Measurements from ENCODE around the gene HSD17B3.

The HSD17B3 gene

GRCh38 chr9:96202971-96203780, 98.8 kb downstream of the HSD17B3 start:
- Histone ChIP-seq H3K4me3 (ENCODE audit: low read depth, low read length, poor library complexity, severe bottlenecking) (no peak overlapping the region), H3F3A (ENCODE audit: insufficient read depth, low read length) (no peaks in the 10 kb centered on the region), H3K9me3 (ENCODE audit: low read length) (no peaks in the 10 kb centered on the region), H3K79me2 (ENCODE audit: insufficient read depth, low read length) (no peaks in the 10 kb centered on the region), H3K27me3 (ENCODE audit: insufficient read depth, low read length) (no peaks in the 10 kb centered on the region), H3K9me2 (ENCODE audit: low read depth, low read length) (no peaks in the 10 kb centered on the region), H3K4me1 (ENCODE audit: insufficient read depth, low read length, severe bottlenecking) (no peaks in the 10 kb centered on the region), H3K4me2 (ENCODE audit: low read length) (no peak overlapping the region), H3K36me3 (ENCODE audit: insufficient read depth, low read length) (no peaks in the 10 kb centered on the region), H4K20me1 (ENCODE audit: insufficient read depth, low read length) (no peaks in the 10 kb centered on the region), H2AFZ (ENCODE audit: low read length) (no peak overlapping the region), H3K9ac (ENCODE audit: low read length) (no peak overlapping the region), H3K27ac (ENCODE audit: low read depth, low read length, poor library complexity, severe bottlenecking) (no peak overlapping the region)
- TF ChIP-seq CTCF (IDR thresholded peaks at IDR 0.05; ENCODE audit: low read length), result no peak
- no peak for TF ChIP-seq EZH2 (IDR thresholded peaks at IDR 0.05; ENCODE audit: borderline replicate concordance, low read length)

GRCh38 chr9:96201140-96201539, 100.8 kb downstream of the HSD17B3 start:
- H3K27ac ChIP-seq (ENCODE audit: low read depth, low read length, poor library complexity, severe bottlenecking), result no peak overlapping the region
- no peak overlapping the region for H3K9ac ChIP-seq (ENCODE audit: low read length)
- no peak for TF ChIP-seq CTCF (IDR thresholded peaks at IDR 0.05; ENCODE audit: low read length)

GRCh38 chr9:96199006-96199405, 103.0 kb downstream of the HSD17B3 start:
- Histone ChIP-seq H3F3A (ENCODE audit: insufficient read depth, low read length) (no peaks in the 10 kb centered on the region), H3K4me3 (ENCODE audit: low read depth, low read length, poor library complexity, severe bottlenecking) (no peak overlapping the region), H3K9me2 (ENCODE audit: low read depth, low read length) (no peaks in the 10 kb centered on the region), H4K20me1 (ENCODE audit: insufficient read depth, low read length) (no peaks in the 10 kb centered on the region), H3K79me2 (ENCODE audit: insufficient read depth, low read length) (no peaks in the 10 kb centered on the region), H3K36me3 (ENCODE audit: insufficient read depth, low read length) (no peaks in the 10 kb centered on the region), H3K9me3 (ENCODE audit: low read length) (no peaks in the 10 kb centered on the region), H3K4me1 (ENCODE audit: insufficient read depth, low read length, severe bottlenecking) (no peaks in the 10 kb centered on the region), H3K27me3 (ENCODE audit: insufficient read depth, low read length) (no peaks in the 10 kb centered on the region), H3K27ac (ENCODE audit: low read depth, low read length, poor library complexity, severe bottlenecking) (no peak overlapping the region), H2AFZ (ENCODE audit: low read length) (no peak overlapping the region), H3K9ac (ENCODE audit: low read length) (no peak overlapping the region), H3K4me2 (ENCODE audit: low read length) (no peak overlapping the region)
- TF ChIP-seq CTCF (IDR thresholded peaks at IDR 0.05; ENCODE audit: low read length) (no peak), EZH2 (IDR thresholded peaks at IDR 0.05; ENCODE audit: borderline replicate concordance, low read length) (no peak)

More at GRCh38 chr9:96201140-96201539, 100.8 kb downstream of the HSD17B3 start:
- H3K4me2 ChIP-seq (ENCODE audit: low read length), result no peak overlapping the region
- H3K4me3 ChIP-seq (ENCODE audit: low read depth, low read length, poor library complexity, severe bottlenecking), result no peak overlapping the region
- no peaks in the 10 kb centered on the region for H3F3A ChIP-seq (ENCODE audit: insufficient read depth, low read length)
- H4K20me1 ChIP-seq (ENCODE audit: insufficient read depth, low read length), result no peaks in the 10 kb centered on the region
- H3K4me1 ChIP-seq (ENCODE audit: insufficient read depth, low read length, severe bottlenecking), result no peaks in the 10 kb centered on the region
- no peak overlapping the region for H2AFZ ChIP-seq (ENCODE audit: low read length)
- no peaks in the 10 kb centered on the region for H3K36me3 ChIP-seq (ENCODE audit: insufficient read depth, low read length)
- no peaks in the 10 kb centered on the region for H3K79me2 ChIP-seq (ENCODE audit: insufficient read depth, low read length)
- H3K9me2 ChIP-seq (ENCODE audit: low read depth, low read length), result no peaks in the 10 kb centered on the region
- H3K9me3 ChIP-seq (ENCODE audit: low read length), result no peaks in the 10 kb centered on the region
- no peaks in the 10 kb centered on the region for H3K27me3 ChIP-seq (ENCODE audit: insufficient read depth, low read length)
